SK-N-SH treated with all-trans-retinoic acid at 6 μM for 48 hours (cell line): Measurements from ENCODE around the gene MAP2K4.

Experiments
- BACH2 ChIP-seq: fragments of 250-450 bp; sonication (Bioruptor Pico); IDR thresholded peaks from 2 replicates; pipeline ENCODE4 v1.9.0; 2021; ENCODE audit warnings: mild to moderate bottlenecking, borderline replicate concordance
- CREB5 ChIP-seq: fragments of 250-450 bp; sonication (Bioruptor Pico); IDR thresholded peaks from 2 replicates; pipeline ENCODE4 v1.5.1; 2020; ENCODE audit warnings: low read depth, mild to moderate bottlenecking, moderate library complexity
- CSRNP3 ChIP-seq: fragments of 250-450 bp; sonication (Bioruptor Pico); IDR thresholded peaks from 2 replicates; pipeline ENCODE4 v1.5.1; 2021; ENCODE audit warnings: mild to moderate bottlenecking, moderate library complexity
- ISL1 ChIP-seq: fragments of 250-450 bp; sonication (Bioruptor Pico); IDR thresholded peaks from 2 replicates; pipeline ENCODE4 v2.1.2; 2022; ENCODE audit warnings: mild to moderate bottlenecking, moderate library complexity
- PATZ1 ChIP-seq: fragments of 250-450 bp; sonication (Bioruptor Pico); IDR thresholded peaks from 2 replicates; pipeline ENCODE4 v1.8.0; 2020; ENCODE audit warnings: mild to moderate bottlenecking, moderate library complexity, borderline replicate concordance
- POU6F1 ChIP-seq: fragments of 250-450 bp; sonication (Bioruptor Pico); IDR thresholded peaks from 2 replicates; pipeline ENCODE4 v1.8.0; 2021; ENCODE audit warnings: low read depth, mild to moderate bottlenecking, moderate library complexity, borderline replicate concordance
- PPARA ChIP-seq: fragments of 250-450 bp; sonication (Bioruptor Pico); IDR thresholded peaks from 2 replicates; pipeline ENCODE4 v1.5.0; 2020; ENCODE audit warnings: mild to moderate bottlenecking, borderline replicate concordance
- RARB ChIP-seq: fragments of 250-450 bp; sonication (Bioruptor Pico); IDR thresholded peaks from 2 replicates; pipeline ENCODE4 v1.8.0; 2021; ENCODE audit warnings: mild to moderate bottlenecking, moderate library complexity
- ZC3H10 ChIP-seq: fragments of 250-450 bp; sonication (Bioruptor Pico); IDR thresholded peaks from 2 replicates; pipeline ENCODE4 v1.5.1; 2021; ENCODE audit warnings: mild to moderate bottlenecking, moderate library complexity
- ZFP3 ChIP-seq: fragments of 250-450 bp; sonication (Bioruptor Pico); IDR thresholded peaks from 2 replicates; pipeline ENCODE4 v1.5.0; 2020; ENCODE audit warnings: mild to moderate bottlenecking, moderate library complexity
- ZNF565 ChIP-seq: fragments of 450-650 bp; formaldehyde crosslinking; conservative IDR thresholded peaks from 2 replicates; pipeline ENCODE4 v1.5.0; 2020; ENCODE audit warnings: low read depth, mild to moderate bottlenecking, moderate library complexity

GRCh38 chr17:12136243-12136642 lies 115.6 kb downstream of the MAP2K4 start:
- TF ChIP-seq PATZ1 (CRISPR knock-in tag) (no peak), CSRNP3 (CRISPR knock-in tag) (no peak), RARB (no peak), CREB5 (CRISPR knock-in tag) (no peak), ZC3H10 (no peak), PPARA (no peak), POU6F1 (CRISPR knock-in tag) (no peak), ISL1 (CRISPR knock-in tag) (no peak), ZNF565 (CRISPR knock-in tag) (no peak), ZFP3 (no peak), BACH2 (no peak)
